ENCODE results near the gene CGRRF1. TPM values are rescaled to one million over a fixed set of nuclear protein-coding genes. Genes with fewer than 3 reads are reported as not detected.

CGRRF1 gene, protein sequence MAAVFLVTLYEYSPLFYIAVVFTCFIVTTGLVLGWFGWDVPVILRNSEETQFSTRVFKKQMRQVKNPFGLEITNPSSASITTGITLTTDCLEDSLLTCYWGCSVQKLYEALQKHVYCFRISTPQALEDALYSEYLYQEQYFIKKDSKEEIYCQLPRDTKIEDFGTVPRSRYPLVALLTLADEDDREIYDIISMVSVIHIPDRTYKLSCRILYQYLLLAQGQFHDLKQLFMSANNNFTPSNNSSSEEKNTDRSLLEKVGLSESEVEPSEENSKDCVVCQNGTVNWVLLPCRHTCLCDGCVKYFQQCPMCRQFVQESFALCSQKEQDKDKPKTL
- 13.2 and 15.7 TPM in 2 replicates for total RNA-seq

DNA sequence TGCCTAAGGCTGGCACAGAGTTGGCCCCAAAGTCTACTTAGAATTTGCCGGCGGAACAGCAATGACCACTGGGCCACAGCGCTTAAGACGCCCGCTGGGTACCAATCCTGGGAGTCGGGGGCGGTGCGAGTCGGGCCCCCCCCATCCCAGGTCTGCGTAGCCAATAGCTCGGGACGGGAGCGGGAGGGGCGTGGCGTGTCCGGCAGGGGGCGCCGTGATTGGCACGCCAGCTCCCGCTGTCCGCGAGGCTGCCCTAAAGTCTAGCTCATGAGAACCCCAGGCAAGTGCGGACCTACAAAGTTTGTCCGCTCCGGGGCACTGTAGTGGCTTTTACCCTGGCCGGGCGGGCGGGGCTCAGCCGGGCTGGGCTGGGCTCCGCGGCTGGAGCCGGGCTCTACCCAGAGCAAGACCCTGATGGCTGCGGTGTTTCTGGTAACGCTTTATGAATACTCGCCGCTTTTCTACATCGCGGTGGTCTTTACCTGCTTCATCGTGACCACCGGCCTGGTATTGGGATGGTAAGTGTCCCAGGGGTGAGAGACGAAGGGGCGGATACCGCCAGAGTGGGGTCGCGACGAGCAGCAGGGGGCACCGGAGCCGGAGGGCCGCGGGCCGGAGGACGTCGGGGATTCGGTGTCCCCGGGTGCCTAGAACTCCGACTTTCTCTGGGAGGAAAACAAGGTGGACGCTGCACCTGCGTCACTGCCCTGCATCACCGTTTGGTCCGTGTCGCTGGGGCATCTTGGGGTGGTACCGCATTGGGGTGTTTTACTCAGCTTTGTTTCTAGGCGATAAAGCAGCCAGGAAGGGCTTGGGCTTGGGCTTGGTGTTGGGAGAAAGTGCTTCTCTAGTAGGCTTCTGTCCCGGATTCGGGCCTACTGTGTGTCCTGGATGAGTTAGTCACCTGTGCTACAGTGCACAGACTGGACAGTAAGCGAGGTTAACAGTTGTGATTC lies at the start of gene CGRRF1:
TSS of gene CGRRF1 (plus strand) at position 361 of the 956 bp plus-strand sequence. CDS start at position 415, 54 bp downstream.
- intact Hi-C loops (cut with micrococcal nuclease) = loop anchor here (1.0 to 5.0 kb wide), 9 partner anchors 10 to 517 kb away; partner anchors contain the start of genes CNIH1, GCH1, SOCS4 and WDHD1

DNA sequence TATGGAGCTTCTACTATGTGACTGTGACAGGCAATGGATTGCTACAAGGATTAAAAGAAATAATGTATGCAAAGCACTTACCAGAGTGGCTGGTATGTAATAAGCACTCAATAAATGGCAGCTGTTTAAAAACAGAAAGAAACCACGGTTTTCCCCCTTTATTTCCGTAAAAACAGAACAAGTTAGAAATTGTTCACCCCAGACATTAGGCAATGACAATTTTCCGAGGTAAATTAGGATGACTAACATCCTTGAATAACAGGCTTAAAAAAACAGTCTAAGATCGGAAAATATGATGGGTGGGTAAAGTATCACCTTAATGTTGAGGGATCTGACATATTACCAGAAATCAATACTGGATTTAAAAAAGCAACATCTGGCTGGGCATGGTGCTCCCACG lies 47.7 kb upstream of the CGRRF1 start:
- intact Hi-C loops (cut with micrococcal nuclease) = no loop called here

DNA sequence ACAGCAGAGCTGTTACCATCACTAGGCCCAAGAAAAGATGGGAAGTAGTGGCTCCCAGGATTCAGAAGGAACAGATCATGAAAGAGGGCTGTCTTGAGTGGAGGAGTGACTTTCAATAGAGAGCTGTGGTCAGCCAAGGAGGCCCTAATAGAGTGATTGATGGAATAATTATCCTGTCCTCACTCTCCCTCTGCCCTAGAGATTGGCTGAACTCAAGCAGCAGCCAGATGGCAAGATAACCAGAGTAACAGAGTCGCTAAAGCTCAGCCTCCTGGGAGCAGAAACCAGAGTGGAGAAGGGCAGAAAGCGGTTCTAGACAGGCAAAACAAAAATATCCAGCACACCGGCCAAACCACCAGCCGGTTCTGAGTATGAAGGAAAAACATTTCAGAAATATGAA lies 44.1 kb upstream of the CGRRF1 start:
- intact Hi-C loops (cut with micrococcal nuclease) = no loop called here

DNA sequence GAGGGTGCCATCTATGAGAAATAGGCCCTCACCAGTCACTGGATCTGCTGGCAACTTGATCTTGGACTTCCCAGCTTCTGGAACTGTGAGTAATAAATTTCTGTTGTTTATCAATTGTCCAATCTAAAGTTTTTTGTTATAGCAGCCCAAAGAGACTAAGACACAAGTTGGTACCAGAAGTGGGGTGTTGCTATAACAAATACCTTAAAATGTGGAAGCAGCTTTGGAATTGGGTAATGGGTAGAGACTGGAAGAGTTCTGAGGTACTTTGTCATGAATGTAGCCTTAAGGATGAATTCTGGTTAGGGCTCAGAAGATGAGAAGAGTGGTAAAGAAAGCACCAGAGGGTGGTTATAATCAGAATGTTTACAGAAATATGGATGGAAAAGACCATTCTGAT lies 42.4 kb upstream of the CGRRF1 start:
- intact Hi-C loops (cut with micrococcal nuclease) = no loop called here

DNA sequence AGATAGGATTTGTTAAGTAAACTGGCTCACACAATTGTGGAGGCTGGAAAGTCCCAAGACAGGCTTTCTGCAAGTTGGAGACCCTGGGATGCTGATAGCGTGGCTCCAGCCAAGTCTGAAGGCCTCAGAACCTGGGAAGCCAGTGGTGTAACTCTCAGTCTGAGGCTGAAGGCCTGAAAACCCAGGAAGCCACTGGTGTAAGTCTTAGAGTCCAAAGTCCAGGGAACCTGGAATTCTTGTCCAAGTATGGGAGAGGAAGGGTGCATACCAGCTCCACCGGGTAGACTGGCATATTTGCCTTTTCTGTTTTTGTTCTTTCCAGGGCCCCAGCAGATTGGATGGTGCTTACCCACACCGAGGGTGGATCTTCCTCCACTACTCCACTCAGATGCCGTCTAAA lies 39.0 kb upstream of the CGRRF1 start:
- intact Hi-C loops (cut with micrococcal nuclease) = no loop called here

DNA sequence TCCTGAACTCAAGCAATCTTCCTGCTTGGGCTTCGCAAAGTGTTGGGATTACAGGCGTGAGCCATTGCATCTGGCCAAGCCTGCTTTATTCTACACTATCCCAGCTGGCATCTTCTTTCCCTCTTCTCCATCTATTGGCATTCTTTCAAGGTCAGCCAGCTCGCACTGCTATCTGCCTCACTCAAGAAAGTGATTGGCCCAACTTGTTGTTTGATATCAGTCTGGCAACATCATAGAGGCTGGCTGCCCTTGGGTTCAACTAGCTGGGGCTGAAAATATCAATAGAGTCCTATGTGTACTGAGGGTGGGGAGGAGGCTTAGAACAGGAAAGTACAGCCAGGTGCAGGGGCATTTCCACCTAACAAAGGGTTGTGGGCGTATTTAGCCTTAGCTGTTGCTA lies 38.1 kb upstream of the CGRRF1 start:
- intact Hi-C loops (cut with micrococcal nuclease) = no loop called here

DNA sequence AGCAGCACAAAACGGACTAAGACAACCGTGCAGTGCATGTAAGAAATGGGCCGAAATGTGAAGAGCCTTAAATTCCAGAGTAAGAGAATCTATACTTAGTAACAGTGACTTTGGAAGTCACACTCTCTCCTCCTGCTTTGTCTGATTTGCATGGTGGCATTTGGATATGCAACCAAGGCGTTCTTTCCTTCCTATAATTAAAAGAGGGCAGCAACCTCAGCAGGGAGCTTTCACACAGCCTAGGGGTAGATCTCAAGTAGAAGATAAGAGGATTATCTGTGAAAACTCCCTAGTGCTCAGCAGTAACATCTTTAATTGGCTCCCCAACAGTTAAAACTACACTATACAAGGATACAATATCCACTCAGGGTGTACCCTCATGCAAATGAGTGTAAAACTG lies 37.4 kb upstream of the CGRRF1 start:
- intact Hi-C loops (cut with micrococcal nuclease) = no loop called here

DNA sequence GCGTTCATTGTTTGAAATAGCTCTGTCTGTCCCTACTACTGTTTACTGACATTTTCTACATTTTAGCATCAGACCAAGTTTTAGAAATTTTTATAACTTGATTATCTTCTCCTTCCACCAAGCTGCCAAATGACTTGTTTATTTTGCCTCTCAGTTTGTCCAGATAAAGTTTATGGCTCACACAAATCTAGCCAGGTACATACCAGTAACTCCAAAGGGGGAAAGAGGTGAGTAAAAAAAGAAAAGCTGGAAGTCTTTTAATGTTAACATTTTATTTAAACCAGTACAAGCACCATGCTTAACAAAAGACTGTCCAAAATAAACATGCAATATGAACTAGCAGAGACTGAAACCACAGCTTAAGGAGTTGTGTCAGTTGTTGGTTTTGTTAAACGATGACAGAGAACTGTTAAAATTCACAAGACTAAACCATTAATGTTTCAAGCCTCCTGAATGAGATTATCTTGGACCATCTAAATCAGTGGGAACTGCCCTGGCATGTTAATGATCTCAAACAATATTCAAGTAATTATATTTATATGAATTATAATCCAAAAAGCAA lies 35.4 kb upstream of the CGRRF1 start:
- intact Hi-C loops (cut with micrococcal nuclease) = no loop called here

DNA sequence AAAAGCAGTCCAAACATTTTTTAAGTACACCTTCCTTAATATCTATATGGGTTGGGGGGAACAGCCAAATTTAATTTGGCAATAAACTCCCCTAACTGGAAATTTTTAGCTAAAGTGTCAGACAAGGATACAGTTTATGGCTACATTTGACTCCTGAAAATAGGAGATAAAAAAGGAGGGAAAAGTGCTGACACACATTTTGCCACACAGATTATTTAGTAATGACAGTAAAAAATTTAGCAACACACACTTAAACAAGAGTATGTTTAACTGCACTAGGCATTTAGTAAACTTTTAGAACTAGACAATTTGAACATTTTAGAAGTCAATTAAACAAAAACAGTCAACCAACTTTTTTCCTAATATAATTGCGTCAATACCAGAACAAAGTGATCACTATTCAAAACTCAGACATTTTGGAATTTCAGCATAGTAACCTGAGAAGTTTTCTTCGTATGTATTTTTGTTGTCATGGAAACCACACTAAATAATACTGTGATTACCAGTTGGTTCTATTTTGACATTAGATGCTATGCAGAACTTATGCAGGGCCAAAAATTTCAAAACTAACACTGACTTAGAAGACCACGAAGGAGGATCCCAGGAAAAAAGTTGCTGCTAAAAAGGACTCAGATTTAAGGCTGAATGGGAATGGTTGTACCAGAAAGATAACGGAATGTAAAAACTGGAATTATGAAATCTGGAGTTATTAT lies 34.4 kb upstream of the CGRRF1 start:
- intact Hi-C loops (cut with micrococcal nuclease) = no loop called here

DNA sequence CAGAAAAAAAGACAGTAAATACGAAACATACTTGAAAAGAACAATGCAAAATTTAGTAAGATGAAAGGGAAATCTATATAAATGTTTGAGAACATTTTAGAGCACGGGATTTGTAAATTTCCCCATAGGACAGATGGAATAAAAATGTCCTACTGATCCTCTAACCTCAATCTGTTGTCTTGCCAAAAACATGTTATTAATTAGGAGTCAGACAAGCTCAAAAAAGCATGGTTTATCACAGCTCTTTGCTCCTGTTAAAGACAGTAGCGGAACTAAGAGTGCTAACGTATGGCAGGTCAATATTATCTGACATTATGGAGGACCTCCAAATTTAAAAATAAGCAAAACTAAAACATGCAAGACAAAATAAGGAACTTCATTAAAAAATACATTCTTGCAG lies 33.8 kb upstream of the CGRRF1 start:
- intact Hi-C loops (cut with micrococcal nuclease) = no loop called here

DNA sequence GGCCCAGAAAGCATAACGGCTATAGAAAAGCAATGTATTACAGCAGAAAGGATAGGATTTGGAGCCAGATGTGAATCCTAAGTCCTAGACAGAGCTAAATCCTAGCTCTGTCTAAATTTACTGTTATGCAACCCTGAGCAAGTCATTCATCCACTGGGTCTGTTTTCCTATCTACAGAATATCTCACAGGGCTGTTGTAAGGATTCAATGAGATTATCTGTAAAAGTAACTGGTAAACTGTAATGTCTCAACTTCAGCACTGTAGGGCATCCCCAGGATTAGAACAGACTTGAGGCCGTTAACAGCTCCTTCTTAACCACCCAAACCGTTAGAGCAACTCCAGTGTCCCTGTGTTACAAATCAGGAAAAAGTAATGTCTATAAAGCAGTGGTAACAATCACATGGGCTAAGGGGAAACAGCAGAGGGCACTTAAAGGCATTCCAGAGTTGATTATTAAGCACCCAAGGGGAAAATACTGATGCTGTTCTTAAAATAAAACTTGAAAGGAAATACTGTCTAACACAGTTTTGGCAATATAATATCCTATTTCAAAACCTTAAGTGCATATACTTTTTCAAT lies 31.0 kb upstream of the CGRRF1 start:
- intact Hi-C loops (cut with micrococcal nuclease) = no loop called here

DNA sequence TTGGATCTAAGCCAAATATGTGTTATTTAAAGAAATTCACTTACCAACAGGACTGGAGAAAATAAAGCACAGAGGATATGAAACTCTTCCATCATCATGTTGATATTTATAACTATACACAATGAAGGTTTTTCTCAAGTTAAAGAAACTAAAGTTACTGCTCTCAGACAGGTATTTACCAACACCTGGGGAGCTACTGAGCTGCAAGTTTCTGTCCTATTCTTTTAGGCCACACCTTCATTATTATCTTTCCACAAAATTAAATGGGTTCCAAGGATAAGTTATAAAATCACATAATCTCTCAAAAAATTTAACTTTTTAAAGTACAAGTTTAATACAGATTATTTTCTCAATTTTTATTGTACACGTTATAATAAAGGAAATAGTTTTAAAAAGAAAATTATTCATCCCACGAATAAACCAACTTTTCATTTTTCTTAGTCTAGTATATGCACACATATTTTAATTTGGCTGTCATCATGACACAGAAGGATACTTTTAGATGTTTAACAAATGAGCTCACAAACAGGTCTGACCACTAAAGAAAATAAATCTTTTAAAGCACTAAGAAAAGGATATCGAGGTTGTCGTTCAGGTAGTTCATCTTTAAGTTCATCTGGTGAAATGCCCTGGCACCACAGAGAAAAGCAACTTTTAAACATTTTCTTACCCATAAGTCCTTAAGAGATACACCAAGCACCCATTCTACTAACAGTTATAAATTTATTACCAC lies 28.7 kb upstream of the CGRRF1 start:
- intact Hi-C loops (cut with micrococcal nuclease) = no loop called here

DNA sequence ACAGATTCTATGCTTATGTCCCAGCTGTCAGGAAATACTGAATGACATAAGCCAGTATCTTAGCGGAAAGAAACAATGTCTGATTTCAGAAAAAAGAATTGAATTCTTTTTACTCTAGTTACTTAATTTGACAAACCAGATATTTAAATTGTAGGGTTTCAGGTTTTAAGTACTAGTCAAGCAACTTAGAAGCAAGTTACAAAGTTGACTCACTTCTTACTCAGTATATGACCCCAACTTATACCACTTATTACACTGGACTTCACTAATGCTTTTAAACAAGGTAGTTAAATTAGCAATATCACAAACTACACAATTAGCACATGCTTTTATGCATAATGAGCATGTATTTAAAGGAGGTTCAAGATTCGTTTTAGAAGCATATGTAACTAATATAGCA lies 28.0 kb upstream of the CGRRF1 start:
- intact Hi-C loops (cut with micrococcal nuclease) = no loop called here

DNA sequence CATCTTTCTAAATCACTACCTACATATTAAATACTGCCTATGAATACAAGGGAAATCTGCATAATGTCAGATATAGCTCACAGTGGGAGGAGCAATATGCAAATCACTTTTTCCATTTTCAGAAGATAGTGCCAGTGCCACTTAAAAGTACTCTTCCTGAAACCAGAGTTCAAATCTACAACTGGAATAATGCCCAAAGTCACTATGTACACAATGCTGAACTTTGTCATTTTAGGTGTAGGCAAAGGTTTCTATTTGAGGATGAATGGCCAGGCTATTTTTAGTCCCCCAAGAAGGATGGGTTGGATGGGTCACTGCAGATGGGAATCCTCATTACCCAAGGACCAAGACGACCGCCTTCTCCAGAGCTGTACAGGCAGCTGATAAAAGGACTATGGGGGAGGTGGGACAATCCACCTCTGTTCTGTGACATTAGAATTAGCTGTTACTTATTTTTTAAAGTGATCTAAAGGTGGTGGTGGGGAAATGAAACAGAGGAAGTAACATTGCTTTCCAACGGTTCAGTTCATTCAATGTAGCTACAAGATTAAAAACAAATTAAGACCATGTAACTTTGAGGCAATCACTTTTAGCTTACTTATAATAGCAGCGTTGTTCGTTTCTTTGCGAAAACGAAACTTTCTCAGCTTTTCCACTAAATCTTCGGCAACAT lies 26.5 kb upstream of the CGRRF1 start:
- intact Hi-C loops (cut with micrococcal nuclease) = no loop called here

DNA sequence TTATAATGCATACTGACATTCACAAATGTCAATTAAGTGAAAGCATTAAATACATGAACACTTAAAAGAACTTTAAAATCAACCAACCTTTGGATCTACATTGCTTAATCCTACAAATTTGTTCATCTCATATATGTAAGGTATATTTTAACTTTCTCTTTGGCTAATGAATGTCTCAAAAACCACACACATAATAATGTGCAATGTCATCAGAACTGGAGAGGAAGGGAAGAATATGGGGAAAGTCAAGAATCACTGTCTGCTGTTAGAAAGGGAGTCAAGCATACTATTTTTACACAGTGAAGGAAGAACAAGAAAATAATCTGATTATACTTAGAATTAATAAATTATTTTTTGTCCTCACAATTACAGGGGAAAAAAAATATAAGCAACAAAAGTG lies 25.9 kb upstream of the CGRRF1 start:
- intact Hi-C loops (cut with micrococcal nuclease) = no loop called here

DNA sequence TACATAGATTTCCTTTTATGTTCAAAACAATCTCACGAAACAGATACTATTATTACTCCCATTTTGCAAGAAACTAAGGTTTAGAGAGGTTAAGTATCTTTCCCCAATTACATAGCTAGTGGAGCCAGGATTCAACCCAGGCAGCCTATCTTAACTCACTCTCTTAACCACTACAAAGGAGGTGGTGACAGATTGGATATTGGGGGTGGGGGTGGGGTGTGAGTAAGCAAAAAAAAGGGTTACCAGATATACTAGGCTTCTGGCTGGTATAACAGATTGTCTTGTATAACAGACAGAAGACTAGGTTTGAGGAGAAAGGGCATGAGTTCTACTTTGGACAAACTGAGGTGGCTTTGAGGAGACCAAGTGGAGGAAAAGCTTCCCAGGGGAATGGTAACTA lies 23.0 kb upstream of the CGRRF1 start:
- intact Hi-C loops (cut with micrococcal nuclease) = loop anchor here (5.0 kb wide), 1 partner anchor 1269 kb away; no protein-coding TSS in a partner anchor

DNA sequence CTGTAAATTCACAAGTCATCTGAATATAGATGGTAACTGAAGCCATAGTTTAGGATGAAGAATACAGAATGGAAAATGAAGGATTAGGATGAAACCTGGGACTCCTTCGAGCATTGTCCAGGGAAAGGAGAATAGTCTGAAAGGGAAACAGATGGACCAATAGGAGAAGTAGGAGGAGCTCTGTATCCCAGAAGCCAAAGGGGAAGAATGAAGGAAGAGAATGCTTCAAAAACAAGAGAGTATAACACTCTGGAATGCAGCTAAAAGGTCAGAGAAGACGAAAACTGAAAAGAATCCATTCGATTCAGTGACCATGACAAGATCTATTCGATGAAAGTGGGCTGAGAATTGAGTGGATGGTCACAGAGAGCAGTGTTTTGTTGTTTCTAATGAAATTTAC lies 21.9 kb upstream of the CGRRF1 start:
- intact Hi-C loops (cut with micrococcal nuclease) = loop anchor here (1.0 to 5.0 kb wide), 8 partner anchors 77 to 1629 kb away; partner anchors contain the start of genes FBXO34, GCH1, SOCS4 and WDHD1

DNA sequence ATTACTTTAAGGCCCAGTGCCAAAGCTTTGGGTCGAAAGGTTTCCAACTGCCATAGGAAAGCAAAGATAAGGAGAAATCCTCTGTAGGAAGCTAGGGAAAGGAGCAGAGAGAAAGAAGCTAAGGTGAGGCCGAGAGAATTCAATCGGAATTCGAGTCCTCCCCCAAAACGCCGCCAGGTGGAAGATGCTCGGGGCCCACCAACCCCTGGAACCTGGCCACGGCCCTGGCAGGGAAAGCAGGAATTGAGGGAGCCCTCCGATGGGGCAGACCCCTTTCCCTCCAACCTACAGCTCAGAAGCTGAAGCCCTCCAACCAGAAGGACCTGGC lies 21.4 kb upstream of the CGRRF1 start:
- intact Hi-C loops (cut with micrococcal nuclease) = loop anchor here (1.0 to 5.0 kb wide), 8 partner anchors 76 to 1629 kb away; partner anchors contain the start of genes FBXO34, GCH1, SOCS4 and WDHD1

DNA sequence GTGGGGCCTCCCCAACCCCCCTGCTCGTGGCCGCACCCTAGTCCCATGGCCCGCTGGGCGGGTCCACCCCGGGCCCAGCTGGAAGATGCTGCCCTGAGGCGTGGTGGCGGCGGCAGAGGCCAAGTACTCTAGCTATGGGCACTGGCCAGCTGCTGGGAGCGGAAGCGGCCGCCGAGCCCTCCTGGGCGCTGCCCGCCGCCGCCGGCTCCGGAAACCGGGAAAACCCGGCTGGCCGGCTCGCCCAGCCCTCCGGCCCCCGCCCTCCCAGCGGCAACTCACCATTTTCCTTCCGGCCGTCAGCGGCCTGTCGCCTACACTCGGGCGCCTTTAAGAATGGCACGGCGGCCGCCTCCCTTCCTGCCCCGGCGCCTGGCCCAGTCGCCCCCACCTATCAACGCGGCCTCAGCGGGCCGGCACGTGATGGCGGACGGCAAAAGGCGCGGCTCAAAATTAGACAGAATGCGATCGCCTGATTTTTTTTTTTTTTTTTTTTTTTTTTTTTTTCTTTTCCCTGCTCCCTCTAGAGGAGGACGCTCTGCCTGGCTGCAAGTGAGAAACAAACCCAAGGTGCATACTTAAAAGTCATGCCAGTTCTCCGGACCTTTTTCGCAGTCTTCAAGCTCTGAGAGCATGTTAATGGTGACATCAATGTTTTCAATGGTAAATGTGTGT lies 20.9 kb upstream of the CGRRF1 start, which contains the start of gene GMFB:
TSS of gene GMFB (minus strand) at position 335 of the 672 bp plus-strand sequence. CDS start at position 282, 53 bp downstream.
- intact Hi-C loops (cut with micrococcal nuclease) = loop anchor here (1.0 to 5.0 kb wide), 12 partner anchors 21 to 1628 kb away; partner anchors contain the start of genes CGRRF1, CNIH1, FBXO34 and GCH1

Data from T-helper 1 cell treated with Interleukin-12 subunit alpha and Interleukin-12 subunit beta and Interleukin-4 antibody, amounts not matched to agents 30 ng/mL and 1 ng/mL, for 36 hours (primary cell).